ENCODE results near the gene TTLL12.

Gene TTLL12

GRCh38 chr22:43186272-43187170 is at the start of gene TTLL12:
Gene TTLL12 (minus strand): TSS chr22:43187134. CDS start chr22:43187069, 65 bp downstream.
- no peak for DNase-seq

- no peak for DNase-seq
Measured at GRCh38 chr22:43235445-43236409, 48.8 kb upstream of the TTLL12 start.

GRCh38 chr22:43234264-43234988 is 47.5 kb upstream of the TTLL12 start:
- no peak for DNase-seq

GRCh38 chr22:43233529-43233928 is 46.6 kb upstream of the TTLL12 start:
- DNase-seq: no peak

GRCh38 chr22:43232445-43232844 is 45.5 kb upstream of the TTLL12 start:
- DNase-seq: no peak

- DNase-seq: no peak
Measured at GRCh38 chr22:43231724-43232034, 44.7 kb upstream of the TTLL12 start.

GRCh38 chr22:43230971-43231723 is 44.2 kb upstream of the TTLL12 start:
- peak in 1 of 2 experiments; percentile 37 for DNase-seq

GRCh38 chr22:43230571-43230970 is 43.6 kb upstream of the TTLL12 start:
- no peak for DNase-seq

- DNase-seq: no peak
Measured at GRCh38 chr22:43228863-43229262, 41.9 kb upstream of the TTLL12 start.

- peak in 1 of 2 experiments; percentile 3 for DNase-seq
Measured at GRCh38 chr22:43228330-43228729, 41.4 kb upstream of the TTLL12 start.

GRCh38 chr22:43227239-43227630 is 40.3 kb upstream of the TTLL12 start:
- DNase-seq: no peak

GRCh38 chr22:43226377-43227238 is 39.7 kb upstream of the TTLL12 start:
- no peak for DNase-seq

GRCh38 chr22:43225609-43226008 is 38.7 kb upstream of the TTLL12 start:
- DNase-seq: no peak

GRCh38 chr22:43222987-43223386 is 36.1 kb upstream of the TTLL12 start:
- DNase-seq: no peak

- no peak for DNase-seq
Measured at GRCh38 chr22:43222262-43222661, 35.3 kb upstream of the TTLL12 start.

GRCh38 chr22:43220625-43221380 is 33.9 kb upstream of the TTLL12 start:
- no peak for DNase-seq

GRCh38 chr22:43218786-43219185 is 31.9 kb upstream of the TTLL12 start:
- no peak for DNase-seq

GRCh38 chr22:43217285-43218030 is 30.5 kb upstream of the TTLL12 start:
- DNase-seq: no peak

GRCh38 chr22:43216738-43217137 is 29.8 kb upstream of the TTLL12 start:
- no peak for DNase-seq

GRCh38 chr22:43213962-43214361 is 27.0 kb upstream of the TTLL12 start:
- DNase-seq: no peak

Data from SW 1271 (cell line).